HG02885 (cell line): ENCODE measurements around the gene CMTM8.
A peak's percentile ranks its signal among the peaks of the same experiment; 100 is the strongest.
"Not testable (repeated sequence)": the region's sequence is repeated elsewhere in the genome, so short reads cannot be mapped to it uniquely, and the experiment has no call there.

Experiments used
- ATAC-seq: cut with Tn5 transposase; IDR thresholded peaks from one replicate; pipeline ENCODE4 v1.9.1; 2021; ENCODE audit warnings: mild to moderate bottlenecking; ENCODE audit not compliant: unreplicated experiment, poor library complexity

The CMTM8 gene, protein sequence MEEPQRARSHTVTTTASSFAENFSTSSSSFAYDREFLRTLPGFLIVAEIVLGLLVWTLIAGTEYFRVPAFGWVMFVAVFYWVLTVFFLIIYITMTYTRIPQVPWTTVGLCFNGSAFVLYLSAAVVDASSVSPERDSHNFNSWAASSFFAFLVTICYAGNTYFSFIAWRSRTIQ

DNA sequence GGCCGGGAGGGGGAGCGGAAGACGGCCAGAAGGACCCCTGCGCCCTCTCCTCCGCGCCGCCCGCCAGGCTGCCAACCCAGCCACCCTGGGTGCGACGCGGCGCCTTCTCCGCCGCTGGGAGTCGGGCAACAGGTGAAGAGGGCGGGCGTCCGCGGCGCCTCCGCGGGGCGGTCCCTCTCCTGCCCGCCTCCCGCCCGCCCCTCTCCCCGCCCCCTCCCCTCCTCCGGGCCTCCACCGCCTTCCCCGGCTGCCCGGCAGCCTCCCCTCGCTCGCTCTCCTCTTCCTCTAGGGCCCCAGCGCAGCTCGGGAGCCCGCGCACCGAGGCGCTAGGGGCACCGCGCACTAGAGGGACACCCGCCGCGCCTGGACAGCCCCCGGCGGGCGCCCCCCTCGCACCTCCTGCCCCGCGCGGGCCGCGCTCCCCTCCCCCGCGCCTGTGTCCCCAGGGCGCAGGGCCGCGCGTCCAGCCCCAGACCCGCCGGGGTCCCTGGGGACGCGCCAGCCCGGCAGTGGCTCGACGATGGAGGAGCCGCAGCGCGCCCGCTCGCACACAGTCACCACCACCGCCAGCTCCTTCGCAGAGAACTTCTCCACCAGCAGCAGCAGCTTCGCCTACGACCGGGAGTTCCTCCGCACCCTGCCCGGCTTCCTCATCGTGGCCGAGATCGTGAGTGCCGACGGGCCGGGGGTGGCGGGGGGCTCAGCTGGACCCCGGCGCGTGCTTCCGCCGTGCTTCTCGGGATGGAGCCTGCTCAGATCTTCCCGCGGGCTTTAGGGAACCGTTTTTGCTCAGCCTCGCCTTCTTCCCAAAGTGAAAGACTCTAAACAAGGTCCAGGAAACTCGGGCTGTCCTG is at the start of gene CMTM8:
Gene CMTM8 (plus strand): TSS at position 228 of the 854 bp plus-strand sequence. CDS start 293 bp downstream, at position 521.
- peak; percentile 78 for ATAC-seq

DNA sequence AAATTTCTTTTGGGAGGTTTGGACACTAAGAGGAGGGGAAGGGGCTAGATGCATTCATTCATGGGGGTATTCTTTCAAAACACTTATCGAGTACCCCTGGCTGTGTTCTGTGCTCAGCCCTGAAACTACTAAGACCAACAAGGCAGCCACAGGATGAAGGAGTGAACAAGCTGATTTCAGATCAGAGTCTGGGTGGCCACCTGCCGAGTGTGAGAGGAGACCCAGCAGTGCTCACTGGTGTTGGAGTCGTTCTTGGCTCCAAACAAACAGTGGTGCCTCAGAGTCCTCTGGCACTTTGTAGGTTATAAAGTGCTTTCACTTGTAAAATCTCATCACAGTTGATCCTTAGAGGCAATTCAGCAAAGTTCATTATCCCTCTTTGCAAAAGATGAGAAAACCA is 48.8 kb upstream of the CMTM8 start:
- ATAC-seq: no peak

DNA sequence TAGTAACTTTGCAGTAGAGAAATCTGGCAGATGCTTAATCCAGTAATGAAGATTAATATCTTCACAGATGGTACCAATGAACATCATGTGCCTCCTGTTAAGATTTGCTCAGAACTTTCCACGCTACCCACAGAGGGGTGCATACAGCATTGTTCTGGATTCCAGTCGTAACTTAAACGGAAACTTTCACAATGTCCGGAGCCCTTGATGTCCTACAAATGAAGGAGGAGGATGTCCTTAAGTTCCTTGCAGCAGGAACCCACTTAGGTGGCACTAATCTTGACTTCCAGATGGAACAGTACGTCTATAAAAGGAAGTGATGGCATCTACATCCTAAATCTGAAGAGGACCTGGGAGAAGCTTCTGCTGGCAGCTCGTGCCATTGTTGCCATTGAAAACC is 47.9 kb upstream of the CMTM8 start:
- ATAC-seq: not testable (repeated sequence)

DNA sequence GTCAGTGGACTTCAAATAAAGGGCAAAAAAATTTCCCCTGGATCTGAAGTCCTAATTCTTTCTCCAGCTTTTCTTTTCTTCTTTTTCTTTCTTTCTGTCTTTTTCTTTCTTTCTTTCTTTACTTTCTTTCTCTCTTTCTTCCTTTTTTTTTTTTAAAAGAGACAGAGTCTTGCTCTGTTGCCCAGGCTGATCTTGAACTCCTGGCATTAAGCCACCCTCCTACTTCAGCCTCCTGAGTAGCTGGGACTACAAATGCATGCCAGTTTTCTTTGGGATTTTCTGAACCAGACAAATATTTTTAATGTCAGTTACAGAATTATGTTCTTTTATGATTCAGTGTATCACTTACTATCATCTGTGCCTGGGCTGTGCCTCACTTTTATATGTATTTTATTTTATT is 45.4 kb upstream of the CMTM8 start:
- ATAC-seq: no peak

DNA sequence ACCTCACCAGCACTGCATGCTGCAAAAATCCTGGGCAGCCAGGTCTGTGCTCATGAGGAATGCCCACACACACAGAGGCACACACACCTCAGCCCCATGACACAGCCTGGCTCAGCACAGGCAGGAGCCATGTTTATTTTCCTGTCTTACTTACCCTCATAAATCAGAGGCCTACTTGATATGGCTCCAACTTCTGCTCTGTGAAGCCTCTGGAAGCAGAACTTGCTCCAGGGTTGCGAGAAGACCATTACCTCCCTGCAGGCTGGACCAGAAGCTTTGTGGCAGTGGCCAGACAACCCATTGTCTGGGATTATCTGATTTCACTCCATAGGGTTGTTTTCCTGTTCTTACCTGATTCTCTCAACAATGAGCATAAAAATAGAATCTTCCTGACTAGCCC is 43.8 kb upstream of the CMTM8 start:
- no peak for ATAC-seq

DNA sequence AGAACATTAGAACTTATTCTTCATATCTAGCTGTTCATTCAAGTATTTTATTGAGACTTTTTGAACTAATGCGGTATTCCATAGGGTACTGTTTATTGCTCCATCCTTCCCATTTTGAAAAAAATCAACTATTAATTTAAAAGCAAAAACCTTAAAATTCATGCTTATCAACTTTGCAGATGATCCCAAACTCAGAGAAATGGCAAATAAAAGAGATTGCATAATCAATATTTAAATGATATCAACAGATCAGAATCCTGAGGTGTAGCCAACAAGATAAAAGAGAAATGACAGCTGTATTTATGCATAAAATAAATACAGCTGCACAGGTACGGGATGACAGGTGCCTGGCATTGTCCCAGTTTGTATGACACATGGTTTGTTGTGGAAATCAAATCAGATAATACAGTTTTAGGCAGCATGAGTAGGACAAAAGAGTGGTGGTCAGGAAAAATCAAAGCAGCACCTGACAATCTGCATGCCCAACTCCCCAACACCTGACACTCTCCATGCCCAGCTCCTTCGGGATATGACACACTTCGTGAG is 42.4 kb upstream of the CMTM8 start:
- no peak for ATAC-seq

DNA sequence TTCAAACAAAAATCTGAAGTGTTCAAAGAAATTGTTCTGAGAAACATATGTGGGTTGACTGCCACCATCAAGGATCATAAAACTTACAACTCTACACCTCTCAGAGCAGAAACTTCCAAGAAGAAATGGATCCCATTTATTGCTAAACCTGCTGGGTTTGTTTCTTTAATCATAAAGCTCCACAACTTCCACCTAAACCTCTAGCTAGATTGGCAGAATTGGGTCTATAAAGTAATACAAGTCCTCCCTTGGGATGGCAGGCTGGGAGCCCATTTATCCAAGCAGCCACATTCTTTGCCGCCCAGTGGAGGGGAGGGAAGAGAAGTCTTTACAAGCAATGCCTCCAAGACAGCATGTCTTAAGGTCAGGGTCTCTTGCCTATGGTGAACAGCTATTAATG is 40.5 kb upstream of the CMTM8 start:
- ATAC-seq: no peak

DNA sequence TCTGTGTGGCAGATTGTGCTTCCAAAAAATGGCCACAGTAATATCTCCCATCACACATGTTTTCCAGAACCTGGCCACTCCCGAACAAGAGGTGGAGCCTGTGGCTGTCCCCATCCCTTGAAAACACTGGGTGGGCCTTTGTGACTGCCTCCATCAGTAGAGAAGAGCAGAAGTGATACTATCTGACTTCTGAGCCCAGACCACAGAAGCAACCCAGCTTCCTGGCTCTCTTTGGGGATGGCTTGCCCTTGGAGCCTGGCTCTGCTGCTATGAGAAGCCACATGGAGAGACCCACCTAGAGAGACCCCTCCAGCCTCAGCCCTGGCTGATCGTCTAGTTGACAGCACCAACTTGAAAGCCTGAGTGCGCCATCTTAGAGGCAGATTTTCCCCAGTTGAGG is 39.8 kb upstream of the CMTM8 start:
- no peak for ATAC-seq

DNA sequence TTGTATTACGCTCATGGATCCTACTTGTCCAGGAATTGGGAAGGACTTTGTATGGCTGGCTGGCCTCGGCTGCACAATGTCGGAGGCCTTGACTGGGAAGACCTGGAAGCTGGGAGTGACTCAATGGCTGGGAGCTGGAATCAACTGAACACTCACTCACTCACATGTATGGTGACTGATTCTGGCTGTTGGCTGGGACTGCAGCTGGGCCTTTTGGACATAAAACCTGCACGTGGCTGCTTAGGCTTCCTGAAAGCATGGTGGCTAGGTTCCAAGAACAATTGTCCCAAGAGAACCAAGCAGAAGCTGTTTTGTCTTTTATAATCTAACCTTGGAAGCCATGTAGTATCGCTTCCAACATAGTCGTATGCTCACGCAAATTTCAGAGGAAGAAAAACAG is 38.0 kb upstream of the CMTM8 start:
- no peak for ATAC-seq

DNA sequence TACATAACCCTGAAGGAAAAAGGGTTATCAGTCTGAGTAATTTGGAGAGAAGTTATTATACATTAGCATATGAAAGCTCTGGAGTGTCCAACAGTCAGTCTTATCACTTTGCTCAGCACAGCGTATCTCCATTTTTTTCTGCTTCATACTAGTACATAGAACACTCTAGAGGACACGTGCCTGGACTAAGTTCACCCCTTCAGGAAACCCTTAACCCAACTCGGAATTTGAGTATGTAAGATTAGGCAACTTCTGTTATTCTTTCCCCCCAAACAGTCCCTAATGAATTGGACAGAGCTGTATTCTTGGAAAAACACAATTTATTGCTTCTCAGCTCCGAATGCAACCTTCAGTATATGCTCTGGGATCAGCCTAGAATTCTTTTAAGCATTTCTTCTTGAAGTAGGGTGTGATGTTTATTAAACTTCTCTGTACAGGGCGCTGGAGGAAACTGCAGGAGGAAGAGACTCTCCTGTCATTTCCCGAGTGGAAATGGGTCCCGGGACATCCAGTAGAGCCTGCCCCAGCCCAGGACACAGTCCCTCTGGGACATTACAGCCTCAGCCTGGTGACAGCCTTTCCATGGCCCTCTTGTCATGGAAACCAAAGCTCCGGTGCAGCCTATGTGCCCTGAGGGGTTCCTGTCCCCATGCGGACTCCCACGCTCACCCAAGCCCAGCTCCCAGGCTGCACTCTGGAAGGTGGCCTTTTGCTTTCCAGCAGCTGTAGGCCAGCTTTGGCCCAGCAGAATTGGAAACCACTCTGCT is 37.3 kb upstream of the CMTM8 start:
- ATAC-seq: no peak

DNA sequence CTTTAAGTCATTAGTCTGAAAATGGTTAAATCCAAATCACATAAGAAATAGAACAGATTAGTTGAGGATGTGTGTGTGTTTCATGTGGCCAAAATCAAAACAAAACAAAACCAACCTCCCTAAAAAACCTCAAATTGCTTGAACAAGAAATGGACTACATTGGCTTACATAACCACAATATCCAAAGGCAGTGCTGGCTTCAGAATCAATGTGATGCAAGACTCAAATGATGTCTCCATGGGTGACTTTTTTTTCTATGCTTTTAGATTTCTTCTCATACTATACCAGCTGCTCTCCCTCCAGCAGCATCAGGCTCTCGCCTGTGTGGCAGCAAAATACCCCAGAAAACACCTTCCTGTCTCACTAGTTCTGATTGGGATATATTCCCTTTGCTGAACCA is 36.0 kb upstream of the CMTM8 start:
- no peak for ATAC-seq

DNA sequence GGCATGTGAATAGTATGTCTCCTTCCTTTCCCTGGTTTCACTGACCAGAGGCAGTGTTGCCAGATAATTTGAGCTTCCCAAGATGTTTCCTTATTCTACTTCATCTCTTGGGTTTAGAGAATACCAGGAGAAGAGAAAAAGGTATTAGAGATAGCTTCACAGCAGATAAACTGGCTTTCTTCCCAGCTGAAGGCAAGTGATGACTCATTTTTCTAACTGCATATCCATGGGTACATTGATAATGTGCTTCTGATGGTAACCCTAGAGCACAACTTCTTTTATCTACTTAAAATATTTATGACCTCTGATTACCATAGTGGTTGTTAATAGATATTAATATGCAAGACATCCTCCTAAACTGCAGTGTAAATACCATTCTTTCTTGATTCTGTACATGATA is 34.6 kb upstream of the CMTM8 start:
- no peak for ATAC-seq

DNA sequence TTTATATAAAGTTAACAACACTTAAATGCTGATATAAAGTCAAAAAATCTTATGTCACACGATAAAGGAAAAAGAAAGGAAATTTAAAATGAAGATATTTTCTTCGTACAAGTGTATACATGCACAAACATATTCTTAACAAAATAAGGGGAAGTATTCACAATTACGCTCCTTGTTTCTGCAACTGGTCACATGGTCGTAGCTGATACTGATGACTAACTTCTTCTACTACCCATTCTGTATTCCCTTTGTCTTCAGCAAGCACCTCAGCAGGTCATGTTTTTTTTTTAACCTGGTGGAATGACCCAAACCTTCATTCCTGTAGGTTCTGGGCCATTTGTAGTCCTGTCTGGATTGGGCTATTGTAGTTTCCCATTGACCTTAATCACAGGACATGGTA is 30.0 kb upstream of the CMTM8 start:
- no peak for ATAC-seq

DNA sequence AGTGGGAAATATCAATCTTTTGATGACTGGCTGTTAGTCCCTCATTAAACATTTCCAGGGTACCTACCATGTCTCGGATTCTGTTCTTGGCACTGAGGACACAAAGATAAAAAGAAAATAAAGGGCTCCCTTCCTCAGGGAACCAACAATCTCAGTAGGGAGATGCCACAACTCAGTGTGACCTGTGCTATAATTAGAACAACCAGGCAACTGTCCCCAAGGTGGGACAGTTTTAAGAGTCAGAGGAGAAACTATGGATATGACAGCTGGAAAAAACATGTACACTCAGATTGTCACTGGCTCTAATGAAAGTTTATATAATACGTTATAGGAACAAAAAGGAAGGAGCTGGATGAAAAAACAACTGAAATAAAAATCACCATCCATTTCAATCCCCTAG is 23.3 kb upstream of the CMTM8 start:
- no peak for ATAC-seq

DNA sequence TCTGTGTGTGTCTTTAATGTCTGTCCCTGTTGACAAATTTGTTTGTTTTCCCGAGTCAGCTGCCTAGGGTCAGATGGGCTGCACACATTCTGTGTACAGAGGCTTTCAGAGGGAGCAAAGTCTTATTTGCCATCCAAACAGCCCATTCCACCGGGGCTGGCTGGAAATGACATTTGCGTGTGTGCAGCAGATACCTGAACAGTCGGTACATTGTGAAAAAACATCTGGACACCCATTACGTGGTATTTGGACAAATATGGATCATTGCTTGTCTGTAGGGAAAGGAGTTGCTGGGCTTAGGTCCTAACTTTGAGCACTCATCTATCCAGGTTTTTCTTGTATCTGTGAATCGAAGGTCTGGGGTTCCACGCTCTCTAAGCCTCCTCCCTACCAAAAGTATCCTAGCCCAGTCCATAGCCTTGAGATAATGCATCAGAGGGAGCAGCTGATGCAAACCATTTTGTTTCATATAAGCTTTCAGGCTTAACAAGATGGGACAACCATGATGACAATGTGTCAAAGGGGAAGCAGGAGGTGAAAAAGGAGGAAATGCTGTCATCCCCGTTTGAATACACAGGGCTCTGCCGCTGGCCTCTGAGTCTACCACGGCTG is 22.2 kb upstream of the CMTM8 start:
- ATAC-seq: no peak

DNA sequence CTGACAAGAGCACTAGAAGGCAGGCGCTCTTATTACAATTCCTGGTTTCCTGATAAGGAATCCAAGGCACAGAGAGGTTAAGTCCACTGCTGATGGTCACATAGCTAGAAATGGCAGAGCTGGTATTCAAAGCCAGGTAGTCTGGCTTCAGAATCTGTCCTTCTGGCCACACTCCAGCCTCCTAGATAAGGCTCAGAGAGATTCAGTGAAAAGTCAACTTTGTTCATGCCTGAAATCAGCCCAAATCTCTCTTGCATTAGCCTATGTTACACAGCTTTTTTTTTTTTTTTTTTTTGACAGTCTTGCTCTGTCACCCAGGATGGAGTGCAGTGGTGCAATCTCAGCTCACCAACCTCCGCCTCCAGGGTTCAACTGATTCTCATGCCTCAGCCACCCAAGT is 21.1 kb upstream of the CMTM8 start:
- no peak for ATAC-seq

DNA sequence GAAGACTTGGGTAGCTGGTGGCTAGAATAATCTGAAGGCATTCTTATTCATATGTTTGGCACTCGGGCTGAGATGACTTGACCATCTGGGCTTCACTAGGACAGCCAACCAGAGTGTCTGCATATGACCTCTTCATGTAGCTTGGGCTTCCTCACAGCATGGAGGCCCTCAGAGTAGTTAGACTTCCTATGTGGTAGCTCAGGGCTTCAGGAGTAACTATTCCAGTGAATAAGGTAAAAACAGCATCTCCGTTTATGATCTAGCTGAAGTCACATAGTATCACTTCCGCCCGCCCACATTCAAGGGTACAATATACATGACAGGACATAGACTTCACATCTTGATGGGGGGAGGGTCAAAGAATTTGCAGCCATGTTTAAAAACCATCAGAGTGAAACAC is 18.9 kb upstream of the CMTM8 start:
- no peak for ATAC-seq

DNA sequence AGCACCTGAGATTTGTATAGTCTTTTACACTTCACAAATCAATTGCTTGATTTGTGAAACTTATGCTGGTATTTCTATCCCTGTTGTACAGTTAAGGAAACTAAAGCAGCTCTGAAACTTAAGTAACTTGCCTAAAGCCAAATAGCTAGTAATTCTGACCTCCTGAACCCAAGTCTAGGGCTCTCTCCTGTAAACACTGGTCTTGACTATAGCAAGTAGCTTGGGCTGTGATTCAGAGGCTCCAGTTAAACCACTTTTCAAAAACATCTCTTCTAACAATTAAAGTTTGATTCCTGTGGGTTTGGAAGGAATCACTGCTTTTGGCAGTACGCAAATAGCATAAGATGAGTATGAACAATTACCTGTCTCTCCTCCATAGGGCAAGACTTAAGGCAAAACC is 18.5 kb upstream of the CMTM8 start:
- ATAC-seq: no peak

DNA sequence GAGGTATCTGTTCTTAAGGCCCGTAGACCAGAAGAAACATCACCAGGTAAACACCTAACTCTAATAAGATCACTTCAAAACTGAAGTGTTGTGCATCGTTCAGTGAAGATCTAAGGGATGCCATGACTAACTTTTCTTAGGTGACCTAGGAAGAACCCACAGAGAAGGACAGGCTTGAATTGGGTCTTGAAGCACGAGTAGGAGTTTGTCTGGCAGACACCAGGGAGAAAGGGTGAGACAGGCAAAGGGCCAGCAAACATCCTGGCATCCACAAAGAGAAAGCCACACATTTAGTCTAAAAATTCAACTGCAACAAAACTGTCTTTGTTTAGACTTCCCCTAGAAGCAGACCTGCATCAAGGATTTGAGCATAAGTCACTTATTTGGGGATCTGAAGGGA is 15.5 kb upstream of the CMTM8 start:
- ATAC-seq: no peak

DNA sequence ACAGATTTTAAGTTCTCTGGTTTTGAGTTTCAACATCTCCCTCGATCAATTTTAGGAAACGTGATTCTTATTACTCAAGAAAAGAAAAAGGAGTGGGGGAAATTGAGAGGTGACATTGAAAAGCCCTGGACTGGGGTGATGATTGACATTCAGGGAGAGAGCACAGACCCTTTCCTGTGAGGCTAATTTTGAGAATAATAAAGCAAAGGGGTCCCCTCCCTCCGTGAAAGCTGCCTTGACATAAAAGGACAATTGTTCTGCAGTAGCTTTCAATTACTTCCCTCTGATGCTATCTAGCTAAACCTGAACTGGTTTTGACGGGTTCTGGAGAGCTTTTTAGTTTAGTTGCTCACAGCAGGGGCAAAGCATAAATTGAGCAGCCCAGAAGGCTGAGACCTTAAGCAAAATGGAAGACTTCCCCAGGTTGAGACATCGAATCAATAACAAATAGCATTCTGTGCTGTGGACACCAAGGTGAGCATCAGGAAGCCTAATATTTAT is 14.4 kb upstream of the CMTM8 start:
- no peak for ATAC-seq
